H1 (cell line): Measurements from ENCODE around the gene MBD3L2B. TPM values are rescaled to one million over a fixed set of nuclear protein-coding genes. Genes with fewer than 3 reads are reported as not detected.
A peak's percentile ranks its signal among the peaks of the same experiment; 100 is the strongest.

ENCODE experiments used
- CTCF ChIA-PET: fragments of 300-600 bp; sonication (Branson Sonifier 250); formaldehyde crosslinking; loops from one replicate; lab custom pipeline; 2021; ENCODE audit not compliant: partially characterized antibody; lab: Charles Lee
- POLR2A ChIA-PET: fragments of 300-600 bp; sonication (Branson Sonifier 250); formaldehyde crosslinking; loops from one replicate; lab custom pipeline; 2021; ENCODE audit warnings: inconsistent platforms; ENCODE audit not compliant: partially characterized antibody; lab: Charles Lee
- DNase-seq, 2 experiments: peaks; one replicate each; pipeline versions ENCODE4 v3.0.0 to v3.0.0-alpha.2; 2010 to 2022; ENCODE audit warnings: low spot score in 2 of 2, low read depth in 1 of 2, mixed read lengths in 1 of 2
- FAIRE-seq: peaks from 2 replicates; lab custom pipeline; 2011; peaks lifted over from hg19 to GRCh38; lab: Jason Lieb, UNC
- H2AFZ ChIP-seq: 2 replicates; pipeline ENCODE4 v1.8.1; 2012; ENCODE audit warnings: low read length, inconsistent platforms
- H2AK5ac ChIP-seq: 2 replicates; pipeline ENCODE4 v1.6.1; 2013; ENCODE audit warnings: low read depth, low read length
- H2BK120ac ChIP-seq: replicated peaks from 2 replicates; pipeline ENCODE3; 2013; ENCODE audit warnings: low read depth, low read length, inconsistent platforms
- H2BK12ac ChIP-seq: 2 replicates; pipeline ENCODE4 v1.6.1; 2013; ENCODE audit warnings: low read depth, low read length
- H2BK15ac ChIP-seq: 2 replicates; pipeline ENCODE4 v1.6.1; 2013; ENCODE audit warnings: low read length
- H2BK20ac ChIP-seq: 2 replicates; pipeline ENCODE4 v1.6.1; 2013; ENCODE audit warnings: low read length
- H2BK5ac ChIP-seq: 2 replicates; pipeline ENCODE4 v1.6.1; 2013; ENCODE audit warnings: low read depth, low read length
- H3K14ac ChIP-seq: 2 replicates; pipeline ENCODE4 v1.6.1; 2013; ENCODE audit warnings: inconsistent platforms; ENCODE audit not compliant: insufficient read length
- H3K18ac ChIP-seq: 2 replicates; pipeline ENCODE4 v1.6.1; 2013; ENCODE audit warnings: low read length; ENCODE audit errors: extremely low read depth
- H3K23ac ChIP-seq: 2 replicates; pipeline ENCODE4 v1.6.1; 2013; ENCODE audit warnings: inconsistent platforms; ENCODE audit not compliant: insufficient read length
- H3K23me2 ChIP-seq: 2 replicates; pipeline ENCODE4 v1.6.1; 2013; ENCODE audit warnings: low read depth, low read length
- H3K27ac ChIP-seq: 2 replicates; pipeline ENCODE4 v1.6.1; 2011; ENCODE audit warnings: low read depth, low read length, inconsistent platforms
- H3K27me3 ChIP-seq, 4 experiments: replicated peaks in 1 of 4; 1 replicate in 1 of 4; 2 replicates in 3 of 4; pipeline versions ENCODE4 v1.6.1 to v1.8.1; 2011 to 2013; ENCODE audit warnings: low read length in 3 of 4, mild to moderate bottlenecking in 3 of 4, inconsistent platforms in 2 of 4, mixed read lengths in 2 of 4, moderate library complexity in 1 of 4; ENCODE audit not compliant: control insufficient read depth in 3 of 4, insufficient read depth in 3 of 4; ENCODE audit errors: extremely low read depth in 1 of 4
- H3K36me3 ChIP-seq, 4 experiments: 2 replicates each; pipeline versions ENCODE4 v1.6.1 to v1.8.1; 2011 to 2013; ENCODE audit warnings: mild to moderate bottlenecking in 4 of 4, low read length in 3 of 4, moderate library complexity in 2 of 4, control low read depth in 1 of 4, inconsistent platforms in 1 of 4; ENCODE audit not compliant: insufficient read depth in 4 of 4, control insufficient read depth in 2 of 4
- H3K4ac ChIP-seq: replicated peaks from 2 replicates; pipeline ENCODE3; 2013; ENCODE audit warnings: low read length, low read depth, mixed read lengths, inconsistent platforms; ENCODE audit not compliant: insufficient read length
- H3K4me1 ChIP-seq, 4 experiments: replicated peaks in 1 of 4; 1 replicate in 1 of 4; 2 replicates in 3 of 4; pipeline versions ENCODE4 v1.6.1 to v1.8.1; 2011 to 2013; ENCODE audit warnings: low read length in 3 of 4, inconsistent platforms in 2 of 4, mixed read lengths in 1 of 4; ENCODE audit not compliant: insufficient read depth in 4 of 4, control insufficient read depth in 3 of 4
- H3K4me2 ChIP-seq, 2 experiments: 2 replicates each; pipeline versions ENCODE4 v1.6.1 to v1.8.1; 2011 to 2013; ENCODE audit warnings: low read depth in 2 of 2, low read length in 2 of 2, control low read depth in 1 of 2, inconsistent platforms in 1 of 2, mild to moderate bottlenecking in 1 of 2; ENCODE audit not compliant: insufficient read depth in 1 of 2
- H3K4me3 ChIP-seq, 4 experiments: fragments of 200-600, 300-600 bp in 1 of 4; sonication (generic), shearing (Covaris generic), sonication (Bioruptor Twin) in 1 of 4; 2 replicates each; pipeline versions ENCODE4 v1.5.1 to v1.8.1; 2011 to 2016; ENCODE audit warnings: low read length in 4 of 4, low read depth in 3 of 4, control low read depth in 2 of 4, inconsistent platforms in 2 of 4, mild to moderate bottlenecking in 2 of 4, mixed read lengths in 1 of 4, moderate library complexity in 1 of 4; ENCODE audit not compliant: insufficient read depth in 2 of 4; ENCODE audit errors: extremely low read depth in 1 of 4
- H3K56ac ChIP-seq: replicated peaks from 2 replicates; pipeline ENCODE3; 2013; ENCODE audit warnings: low read depth, mild to moderate bottlenecking, mixed read lengths, low read length, inconsistent platforms; ENCODE audit not compliant: insufficient read length
- H3K79me1 ChIP-seq: 2 replicates; pipeline ENCODE4 v1.6.1; 2013; ENCODE audit warnings: low read depth, low read length, control low read depth
- H3K79me2 ChIP-seq, 2 experiments: 2 replicates each; pipeline versions ENCODE4 v1.6.1 to v1.8.1; 2012 to 2013; ENCODE audit warnings: low read length in 2 of 2, mild to moderate bottlenecking in 2 of 2, inconsistent platforms in 1 of 2; ENCODE audit not compliant: insufficient read depth in 2 of 2, control insufficient read depth in 1 of 2
- H3K9ac ChIP-seq, 4 experiments: replicated peaks in 1 of 4; 1 replicate in 1 of 4; 2 replicates in 3 of 4; pipeline versions ENCODE4 v1.6.1 to v1.8.1; 2011 to 2013; ENCODE audit warnings: low read depth in 3 of 4, low read length in 3 of 4, control low read depth in 2 of 4, mild to moderate bottlenecking in 2 of 4, moderate library complexity in 2 of 4, inconsistent platforms in 1 of 4; ENCODE audit errors: extremely low read depth in 1 of 4
- H3K9me3 ChIP-seq, 2 experiments: 2 replicates each; pipeline versions ENCODE4 v1.6.1 to v1.8.1; 2012 to 2013; ENCODE audit warnings: mild to moderate bottlenecking in 2 of 2, moderate library complexity in 2 of 2, control low read depth in 1 of 2, inconsistent platforms in 1 of 2, low read depth in 1 of 2, low read length in 1 of 2, mixed read lengths in 1 of 2; ENCODE audit not compliant: insufficient read depth in 2 of 2
- H4K20me1 ChIP-seq, 2 experiments: replicated peaks in 1 of 2; 2 replicates each; pipeline versions ENCODE3 to v1.8.1; 2011 to 2013; ENCODE audit warnings: inconsistent platforms in 2 of 2, low read length in 2 of 2, mild to moderate bottlenecking in 1 of 2; ENCODE audit not compliant: insufficient read depth in 2 of 2, control insufficient read depth in 1 of 2
- H4K5ac ChIP-seq: 2 replicates; pipeline ENCODE4 v1.6.1; 2013; ENCODE audit warnings: low read length, low read depth, mixed read lengths, inconsistent platforms; ENCODE audit not compliant: insufficient read length
- H4K8ac ChIP-seq: 2 replicates; pipeline ENCODE4 v1.8.0; 2013; ENCODE audit warnings: mild to moderate bottlenecking, moderate library complexity, low read length, inconsistent platforms; ENCODE audit not compliant: insufficient read depth; ENCODE audit errors: extremely low read depth
- H4K91ac ChIP-seq: replicated peaks from 2 replicates; pipeline ENCODE3; 2013; ENCODE audit warnings: low read length, mixed read lengths, inconsistent platforms; ENCODE audit not compliant: insufficient read length
- PHF8 ChIP-seq: fragments of 200-600 bp; sonication (generic); conservative IDR thresholded peaks from 2 replicates; pipeline ENCODE4 v1.7.1; 2012; ENCODE audit warnings: low read depth, mild to moderate bottlenecking, inconsistent platforms, low read length, moderate library complexity
- RAD21 ChIP-seq, 2 experiments: IDR thresholded peaks in 1 of 2; conservative IDR thresholded peaks in 1 of 2; 2 replicates each; pipeline ENCODE4 v1.6.1; 2011; ENCODE audit warnings: low read depth in 2 of 2, low read length in 2 of 2, improper control_type of control experiment in 1 of 2, inconsistent platforms in 1 of 2, mild to moderate bottlenecking in 1 of 2, moderate library complexity in 1 of 2
- WGBS, 2 experiments: shearing (Covaris generic) in 1 of 2; methylation state at CpG; one replicate each; pipeline versions ENCODE4 v1.1.6 to v1.1.7; 2013 to 2015; ENCODE audit warnings: low lambda C conversion rate in 2 of 2, mixed read lengths in 2 of 2, inconsistent platforms in 1 of 2, low coverage in 1 of 2, missing lambda C conversion rate in 1 of 2; ENCODE audit not compliant: insufficient replicate concordance in 2 of 2, insufficient coverage in 1 of 2, insufficient read length in 1 of 2; ENCODE audit errors: extremely low coverage in 1 of 2, missing lambda C conversion rate in 1 of 2; 5-methylcytosine and 5-hydroxymethylcytosine counted together
- polyA plus RNA-seq, 7 experiments: library from polyadenylated mRNA; depleted of rRNA in 3 of 7; stranded (reverse) in 5 of 7; unstranded in 2 of 7; fragments of >200 nt in 5 of 7; fragments of 200-250 nt in 2 of 7; gene quantifications; 1 replicate in 5 of 7; 2 replicates in 1 of 7; 4 replicates in 1 of 7; pipeline versions ENCODE4 v1.2.1 to v1.2.3, GENCODE V29; 2011 to 2013; ENCODE audit warnings: missing spikeins in 2 of 7, mixed read lengths in 2 of 7
- total RNA-seq: library from RNA; stranded (reverse); fragmentation: NEBNext Ultra II Directional; extraction: Animal tissue kit (Norgen Biotek cat#: 25700); gene quantifications from 2 replicates; pipeline ENCODE4 v1.2.1, GENCODE V29; 2021
- TF ChIP-seq, protein P1 (sequence below), 3 experiments: IDR thresholded peaks; 1 replicate in 2 of 3; 2 replicates in 1 of 3; pipeline versions ENCODE4 v1.5.1 to v1.6.1; 2011; ENCODE audit warnings: low read length in 3 of 3, mild to moderate bottlenecking in 3 of 3, inconsistent platforms in 2 of 3, low read depth in 1 of 3, moderate library complexity in 1 of 3; ENCODE audit not compliant: insufficient read depth in 1 of 3; ENCODE audit errors: control extremely low read depth in 1 of 3

MBD3L2B gene
- total and polyA plus RNA-seq, 2 of the 8 experiments (the other 6 are each of a cell fraction or from before 2014, with no cell fraction given): not detected

DNA sequence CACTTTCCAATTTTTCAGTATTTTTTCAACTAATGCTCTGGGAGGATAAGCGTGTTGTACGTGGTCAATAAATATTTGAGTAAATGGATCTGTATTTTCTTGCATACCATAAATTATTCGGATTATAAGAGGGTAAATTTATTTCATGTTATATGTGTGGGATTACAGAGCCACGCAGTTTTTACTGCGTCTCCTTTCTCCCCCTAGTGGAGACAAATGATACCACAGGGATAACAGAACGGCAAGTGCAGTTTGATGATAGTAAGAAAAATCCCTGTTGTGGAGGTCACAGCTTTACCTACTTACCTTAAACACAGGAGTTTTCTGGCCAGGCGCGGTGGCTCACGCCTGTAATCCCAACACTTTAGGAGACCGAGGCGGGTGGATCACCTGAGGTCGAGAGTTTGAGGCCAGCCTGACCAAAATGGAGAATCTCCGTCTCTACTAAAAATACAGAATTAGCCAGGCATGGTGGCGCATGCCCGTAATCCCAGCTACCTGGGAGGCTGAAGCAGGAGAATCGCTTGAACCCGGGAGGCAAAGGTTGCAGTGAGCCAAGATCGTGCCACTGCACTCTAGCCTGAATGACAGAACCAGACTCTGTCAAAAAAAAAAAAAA, 16.8 kb downstream of the MBD3L2B start:
- Histone ChIP-seq H3K27ac (no peak overlapping the region), H3K4ac (no peak overlapping the region), H2AK5ac (no peak overlapping the region), H2BK120ac (no peak overlapping the region), H3K27me3 (no peaks in the 10 kb centered on the region), H3K56ac (no peak overlapping the region), H3K36me3 (no peaks in the 10 kb centered on the region; a peak in 1 of 8 replicates), H2AFZ (no peak overlapping the region), H2BK20ac (no peak overlapping the region), H3K9ac (no peak overlapping the region), H3K14ac (no peak overlapping the region), H4K91ac (no peak overlapping the region), H3K4me3 (no peak overlapping the region), H3K18ac (no peak overlapping the region), H3K9me3 (peaks cover 61 to 65% of the 10 kb centered on the region in 2 experiments), H4K8ac (no peak overlapping the region), H3K4me1 (no peaks in the 10 kb centered on the region), H2BK15ac (no peak overlapping the region), H2BK5ac (no peak overlapping the region), H3K4me2 (no peak overlapping the region), H2BK12ac (no peak overlapping the region), H3K79me1 (no peaks in the 10 kb centered on the region), H3K79me2 (no peaks in the 10 kb centered on the region), H3K23me2 (no peaks in the 10 kb centered on the region), H3K23ac (no peak overlapping the region), H4K5ac (no peak overlapping the region), H4K20me1 (no peaks in the 10 kb centered on the region)
- TF ChIP-seq, protein P1, sequence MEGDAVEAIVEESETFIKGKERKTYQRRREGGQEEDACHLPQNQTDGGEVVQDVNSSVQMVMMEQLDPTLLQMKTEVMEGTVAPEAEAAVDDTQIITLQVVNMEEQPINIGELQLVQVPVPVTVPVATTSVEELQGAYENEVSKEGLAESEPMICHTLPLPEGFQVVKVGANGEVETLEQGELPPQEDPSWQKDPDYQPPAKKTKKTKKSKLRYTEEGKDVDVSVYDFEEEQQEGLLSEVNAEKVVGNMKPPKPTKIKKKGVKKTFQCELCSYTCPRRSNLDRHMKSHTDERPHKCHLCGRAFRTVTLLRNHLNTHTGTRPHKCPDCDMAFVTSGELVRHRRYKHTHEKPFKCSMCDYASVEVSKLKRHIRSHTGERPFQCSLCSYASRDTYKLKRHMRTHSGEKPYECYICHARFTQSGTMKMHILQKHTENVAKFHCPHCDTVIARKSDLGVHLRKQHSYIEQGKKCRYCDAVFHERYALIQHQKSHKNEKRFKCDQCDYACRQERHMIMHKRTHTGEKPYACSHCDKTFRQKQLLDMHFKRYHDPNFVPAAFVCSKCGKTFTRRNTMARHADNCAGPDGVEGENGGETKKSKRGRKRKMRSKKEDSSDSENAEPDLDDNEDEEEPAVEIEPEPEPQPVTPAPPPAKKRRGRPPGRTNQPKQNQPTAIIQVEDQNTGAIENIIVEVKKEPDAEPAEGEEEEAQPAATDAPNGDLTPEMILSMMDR (IDR thresholded peaks at IDR 0.05; ENCODE audit: control extremely low read depth in 1 of 3, insufficient read depth in 1 of 3, low read depth in 1 of 3, low read length in 3 of 3): peak in 1 of 3 experiments; percentile 40; a peak in 2 of 4 replicates
- TF ChIP-seq PHF8 (no peak), RAD21 (IDR thresholded peaks at IDR 0.05 in 1 of 2, conservative IDR thresholded peaks at IDR 0.05 in 1 of 2; ENCODE audit: low read depth in 2 of 2, low read length in 2 of 2) (peak; percentile 26 to 33; a peak in 2 of 4 replicates)
- ChIA-PET CTCF (interaction anchor here (0.8 to 1.2 kb wide), 2 partner anchors 16 to 25 kb away, joined by 3 read pairs; no protein-coding TSS in a partner anchor), POLR2A (no interaction called here)
- DNase-seq: no peak
- 52% methylated on average over 17 of the region's 18 CpGs; no CpG with 5 or more reads in 1 of the 2 experiments for WGBS, 2 experiments
- FAIRE-seq: no peak
